OCI-LY3 (cell line): ENCODE data around the gene ADGRD1.

Experiments used
- EZH2phosphoT487 ChIP-seq: fragments of 200-600 bp; shearing (Covaris generic); IDR thresholded peaks from 2 replicates; pipeline ENCODE4 v1.6.1; 2018; ENCODE audit warnings: antibody characterized with exemption, mixed run types, low read depth
- TF ChIP-seq, protein P1 (sequence below): fragments of 200-600, 300-600 bp; sonication (generic); IDR thresholded peaks from 2 replicates; pipeline ENCODE4 v1.5.1; 2014; ENCODE audit warnings: antibody characterized with exemption, low read length, low read depth

GRCh38 chr12:131117438-131118245 lies 163.9 kb downstream of the ADGRD1 start:
- TF ChIP-seq, protein P1, sequence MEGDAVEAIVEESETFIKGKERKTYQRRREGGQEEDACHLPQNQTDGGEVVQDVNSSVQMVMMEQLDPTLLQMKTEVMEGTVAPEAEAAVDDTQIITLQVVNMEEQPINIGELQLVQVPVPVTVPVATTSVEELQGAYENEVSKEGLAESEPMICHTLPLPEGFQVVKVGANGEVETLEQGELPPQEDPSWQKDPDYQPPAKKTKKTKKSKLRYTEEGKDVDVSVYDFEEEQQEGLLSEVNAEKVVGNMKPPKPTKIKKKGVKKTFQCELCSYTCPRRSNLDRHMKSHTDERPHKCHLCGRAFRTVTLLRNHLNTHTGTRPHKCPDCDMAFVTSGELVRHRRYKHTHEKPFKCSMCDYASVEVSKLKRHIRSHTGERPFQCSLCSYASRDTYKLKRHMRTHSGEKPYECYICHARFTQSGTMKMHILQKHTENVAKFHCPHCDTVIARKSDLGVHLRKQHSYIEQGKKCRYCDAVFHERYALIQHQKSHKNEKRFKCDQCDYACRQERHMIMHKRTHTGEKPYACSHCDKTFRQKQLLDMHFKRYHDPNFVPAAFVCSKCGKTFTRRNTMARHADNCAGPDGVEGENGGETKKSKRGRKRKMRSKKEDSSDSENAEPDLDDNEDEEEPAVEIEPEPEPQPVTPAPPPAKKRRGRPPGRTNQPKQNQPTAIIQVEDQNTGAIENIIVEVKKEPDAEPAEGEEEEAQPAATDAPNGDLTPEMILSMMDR, result no peak
- no peak for TF ChIP-seq EZH2phosphoT487
